Trophoblast cell (in vitro differentiated cells and primary cell): ENCODE results near the gene ZWILCH. TPM values are rescaled to one million over a fixed set of nuclear protein-coding genes. Genes with fewer than 3 reads are reported as not detected.
A peak's percentile ranks its signal among the peaks of the same experiment; 100 is the strongest.
"Not testable (repeated sequence)": the region's sequence is repeated elsewhere in the genome, so short reads cannot be mapped to it uniquely, and the experiment has no call there.

Source experiments
- DNase-seq, 2 donors: peaks; one replicate each; pipeline ENCODE4 v3.0.0-alpha.2; 2016
- H2AFZ ChIP-seq: 2 replicates; pipeline ENCODE4 v1.6.1; 2013; ENCODE audit warnings: low read length, moderate library complexity, mild to moderate bottlenecking; ENCODE audit not compliant: insufficient read depth, poor library complexity
- H2AK5ac ChIP-seq: 2 replicates; pipeline ENCODE4 v1.6.1; 2013; ENCODE audit warnings: mild to moderate bottlenecking, low read length
- H2BK120ac ChIP-seq: 2 replicates; pipeline ENCODE4 v1.6.1; 2013; ENCODE audit warnings: low read length, mild to moderate bottlenecking, moderate library complexity; ENCODE audit not compliant: insufficient read depth, poor library complexity
- H2BK12ac ChIP-seq: 2 replicates; pipeline ENCODE4 v1.6.1; 2013; ENCODE audit warnings: mild to moderate bottlenecking, low read length, moderate library complexity
- H2BK5ac ChIP-seq: 2 replicates; pipeline ENCODE4 v1.6.1; 2013; ENCODE audit warnings: low read length, low read depth, moderate library complexity, mild to moderate bottlenecking; ENCODE audit not compliant: poor library complexity
- H3K14ac ChIP-seq: 2 replicates; pipeline ENCODE4 v1.6.1; 2013; ENCODE audit warnings: mild to moderate bottlenecking, low read length
- H3K18ac ChIP-seq: 2 replicates; pipeline ENCODE4 v1.6.1; 2013; ENCODE audit warnings: mild to moderate bottlenecking, low read length
- H3K23ac ChIP-seq: 2 replicates; pipeline ENCODE4 v1.6.1; 2013; ENCODE audit warnings: low read length
- H3K27ac ChIP-seq: 2 replicates; pipeline ENCODE4 v1.5.1; 2013; ENCODE audit warnings: low read depth, mild to moderate bottlenecking, inconsistent platforms, low read length, moderate library complexity
- H3K27me3 ChIP-seq: 2 replicates; pipeline ENCODE4 v1.6.1; 2013; ENCODE audit warnings: inconsistent platforms, mild to moderate bottlenecking, low read length, moderate library complexity; ENCODE audit not compliant: insufficient read depth
- H3K36me3 ChIP-seq, 2 experiments: 1 replicate in 1 of 2; 2 replicates in 1 of 2; pipeline ENCODE4 v1.6.1; 2013; ENCODE audit warnings: low read length in 2 of 2, mild to moderate bottlenecking in 2 of 2, moderate library complexity in 1 of 2; ENCODE audit not compliant: insufficient read depth in 2 of 2, control insufficient read depth in 1 of 2
- H3K4ac ChIP-seq: 2 replicates; pipeline ENCODE4 v1.6.1; 2013; ENCODE audit warnings: low read depth, mild to moderate bottlenecking, low read length, moderate library complexity
- H3K4me1 ChIP-seq, 2 experiments: 1 replicate in 1 of 2; 2 replicates in 1 of 2; pipeline ENCODE4 v1.6.1; 2013; ENCODE audit warnings: low read length in 2 of 2, mild to moderate bottlenecking in 2 of 2, moderate library complexity in 1 of 2; ENCODE audit not compliant: insufficient read depth in 2 of 2, control insufficient read depth in 1 of 2
- H3K4me2 ChIP-seq: 2 replicates; pipeline ENCODE4 v1.6.1; 2013; ENCODE audit warnings: inconsistent platforms, mild to moderate bottlenecking, low read length, moderate library complexity
- H3K4me3 ChIP-seq: 2 replicates; pipeline ENCODE4 v1.5.1; 2013; ENCODE audit warnings: mild to moderate bottlenecking, low read depth, low read length, inconsistent platforms
- H3K79me1 ChIP-seq: one replicate; pipeline ENCODE4 v1.6.1; 2013; ENCODE audit warnings: low read length
- H3K79me2 ChIP-seq: 2 replicates; pipeline ENCODE4 v1.6.1; 2013; ENCODE audit warnings: low read length, mild to moderate bottlenecking; ENCODE audit not compliant: control insufficient read depth, insufficient read depth, poor library complexity
- H3K9ac ChIP-seq: 2 replicates; pipeline ENCODE4 v1.6.1; 2013; ENCODE audit warnings: mild to moderate bottlenecking, low read length
- H3K9me3 ChIP-seq: 2 replicates; pipeline ENCODE4 v1.6.1; 2013; ENCODE audit warnings: low read depth, mild to moderate bottlenecking, control low read depth, inconsistent platforms, low read length; ENCODE audit not compliant: insufficient read depth
- H4K12ac ChIP-seq: 2 replicates; pipeline ENCODE4 v1.6.1; 2013; ENCODE audit warnings: low read depth, mild to moderate bottlenecking, low read length, moderate library complexity
- H4K8ac ChIP-seq: 2 replicates; pipeline ENCODE4 v1.6.1; 2013; ENCODE audit warnings: low read depth, mild to moderate bottlenecking, low read length, moderate library complexity
- H4K91ac ChIP-seq: one replicate; pipeline ENCODE4 v1.6.1; 2013; ENCODE audit warnings: low read depth, mild to moderate bottlenecking, low read length, moderate library complexity
- WGBS: extraction: QIAGEN DNeasy Blood & Tissue Kit; methylation state at CpG from one replicate; pipeline ENCODE4 v1.1.7; 2013; ENCODE audit warnings: missing lambda C conversion rate; ENCODE audit not compliant: insufficient read length, insufficient coverage; ENCODE audit errors: extremely low coverage; 5-methylcytosine and 5-hydroxymethylcytosine counted together
- polyA plus RNA-seq: library from polyadenylated mRNA; stranded (reverse); fragments of 200-250 nt; gene quantifications from 2 replicates; pipeline ENCODE4 v1.2.3, GENCODE V29; 2013

ZWILCH gene
- 15.2 and 15.5 TPM in 2 replicates for polyA plus RNA-seq

GRCh38 chr15:66504563-66505429, at the start of gene ZWILCH, which contains the start of gene RPL4:
ZWILCH (plus strand) TSS chr15:66505326; CDS start chr15:66505339, 13 bp downstream.
RPL4 (minus strand) TSS chr15:66504855; CDS start chr15:66504790, 65 bp downstream.
- H3K14ac ChIP-seq = peak within 1 kb of the TSS; percentile 88
- peak within 1 kb of the TSS; percentile 79 for H4K8ac ChIP-seq
- H3K4me1 ChIP-seq = peaks cover 0 to 3% of the 10 kb centered on the region in 2 experiments
- peak within 1 kb of the TSS; percentile 90 for H3K27ac ChIP-seq
- peak within 1 kb of the TSS; percentile 97 for H3K4me3 ChIP-seq
- peaks cover 9% of the 10 kb centered on the region for H3K79me1 ChIP-seq
- peak within 1 kb of the TSS; percentile 96 for H4K12ac ChIP-seq
- peak within 1 kb of the TSS; percentile 50 for H2BK12ac ChIP-seq
- H3K79me2 ChIP-seq = peaks cover 15% of the 10 kb centered on the region
- peaks cover 13 to 25% of the 10 kb centered on the region in 2 experiments for H3K36me3 ChIP-seq
- peak within 1 kb of the TSS; percentile 100 for H3K9ac ChIP-seq
- H3K9me3 ChIP-seq = no peaks in the 10 kb centered on the region
- no CpG with 5 or more reads among the region's 46 CpGs for WGBS
- no peaks in the 10 kb centered on the region for H3K27me3 ChIP-seq
- peak within 1 kb of the TSS; percentile 93 for H2BK120ac ChIP-seq
- peak within 1 kb of the TSS; percentile 90 for H3K18ac ChIP-seq
- peak within 1 kb of the TSS; percentile 83 for H4K91ac ChIP-seq
- peak within 1 kb of the TSS; percentile 90 for H2AK5ac ChIP-seq
- H3K4me2 ChIP-seq = peak within 1 kb of the TSS; percentile 92
- peak within 1 kb of the TSS; percentile 92 for H3K4ac ChIP-seq
- H2BK5ac ChIP-seq = peak within 1 kb of the TSS; percentile 83
- peak within 1 kb of the TSS; percentile 80 for H3K23ac ChIP-seq
- peak within 1 kb of the TSS; percentile 99 for H2AFZ ChIP-seq
- DNase-seq = peak; percentile 78 to 92

DNA sequence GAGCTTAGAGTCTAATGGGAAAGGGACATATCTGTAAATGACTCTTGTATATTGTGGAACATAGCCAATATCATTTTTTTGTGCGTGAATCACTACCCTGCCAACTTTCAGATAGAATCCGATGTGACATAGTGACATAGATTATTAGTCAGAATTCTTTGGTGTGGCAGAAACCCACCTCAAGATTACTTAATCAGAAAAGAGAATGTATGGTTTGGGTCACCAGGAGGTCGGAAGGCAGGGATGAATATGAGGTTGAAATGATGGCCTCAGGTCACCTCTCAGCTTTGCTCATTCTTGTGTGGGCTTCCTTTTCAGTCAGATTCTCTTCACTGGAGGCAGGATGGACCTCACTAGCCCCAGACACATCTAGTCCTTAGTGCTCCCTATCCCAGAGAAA, 48.9 kb upstream of the ZWILCH start:
- DNase-seq = no peak
- Histone ChIP-seq H3K27ac (no peak overlapping the region), H4K12ac (no peak overlapping the region), H3K79me2 (no peaks in the 10 kb centered on the region), H3K4me2 (no peak overlapping the region), H3K9ac (no peak overlapping the region), H2BK120ac (no peak overlapping the region), H3K4me1 (peaks cover 7 to 10% of the 10 kb centered on the region in 2 experiments), H2BK5ac (no peak overlapping the region), H3K14ac (no peak overlapping the region), H3K18ac (no peak overlapping the region), H2AFZ (no peak overlapping the region), H4K91ac (no peak overlapping the region), H3K23ac (no peak overlapping the region), H3K4me3 (no peak overlapping the region), H3K27me3 (no peaks in the 10 kb centered on the region), H2BK12ac (no peak overlapping the region), H3K36me3 (peaks cover 2 to 7% of the 10 kb centered on the region in 2 experiments), H2AK5ac (no peak overlapping the region), H3K9me3 (no peaks in the 10 kb centered on the region), H4K8ac (no peak overlapping the region), H3K4ac (no peak overlapping the region), H3K79me1 (peaks cover 3% of the 10 kb centered on the region)
- no CpG with 5 or more reads among the region's 3 CpGs for WGBS

DNA sequence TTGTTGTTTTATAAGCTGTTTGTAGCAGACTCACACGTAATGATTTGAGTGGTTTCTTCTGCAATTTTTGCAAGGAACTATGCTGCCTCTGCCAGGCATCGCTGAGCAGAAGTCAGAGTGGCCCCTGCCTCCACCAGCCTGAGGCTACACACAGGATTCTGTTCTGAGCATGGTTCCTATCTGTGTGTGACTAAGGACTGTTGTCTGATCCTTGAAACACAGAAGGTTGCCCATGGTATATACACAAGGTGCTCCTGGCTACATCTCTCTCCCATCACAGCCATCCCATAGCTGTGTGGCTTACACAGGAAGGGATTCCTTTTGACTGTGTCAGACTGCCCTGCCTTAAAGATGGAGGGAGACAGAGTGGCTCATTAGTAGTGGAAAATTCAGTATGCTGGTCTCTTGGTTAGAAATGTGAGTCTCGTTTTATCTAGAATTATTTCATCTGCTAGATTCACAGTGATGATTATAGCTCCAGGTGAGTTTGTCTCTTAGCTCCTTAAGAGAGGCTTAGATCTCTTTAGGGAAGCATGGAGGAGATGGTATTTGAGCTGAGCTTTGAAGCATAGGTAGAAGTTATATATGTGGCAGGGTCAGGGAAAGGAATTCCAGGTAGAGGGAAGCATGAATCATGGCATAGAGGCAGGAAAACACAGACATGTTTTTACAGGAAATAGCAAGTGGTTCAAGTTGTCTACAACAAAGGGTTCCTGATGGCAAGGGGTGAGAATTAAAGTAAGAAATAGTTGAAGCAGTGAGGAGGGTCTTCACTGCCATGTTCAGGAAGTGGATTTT, 45.1 kb upstream of the ZWILCH start:
- H4K91ac ChIP-seq = no peak overlapping the region
- H3K79me2 ChIP-seq = no peaks in the 10 kb centered on the region
- H3K14ac ChIP-seq = no peak overlapping the region
- no peak overlapping the region for H2BK12ac ChIP-seq
- no peak overlapping the region for H2BK5ac ChIP-seq
- no peak overlapping the region for H2BK120ac ChIP-seq
- H2AFZ ChIP-seq = no peak overlapping the region
- H3K27ac ChIP-seq = peak overlapping the region; percentile 67
- H3K36me3 ChIP-seq = peaks cover 1 to 5% of the 10 kb centered on the region in 2 experiments
- DNase-seq = peak; percentile 86 to 91
- no peak overlapping the region for H3K9ac ChIP-seq
- H3K27me3 ChIP-seq = no peaks in the 10 kb centered on the region
- H4K12ac ChIP-seq = no peak overlapping the region
- H3K4me3 ChIP-seq = no peak overlapping the region
- peaks cover 7 to 10% of the 10 kb centered on the region in 2 experiments for H3K4me1 ChIP-seq
- H3K18ac ChIP-seq = no peak overlapping the region
- no peak overlapping the region for H3K4me2 ChIP-seq
- no peak overlapping the region for H3K23ac ChIP-seq
- H4K8ac ChIP-seq = no peak overlapping the region
- H3K9me3 ChIP-seq = peaks cover 1% of the 10 kb centered on the region
- peaks cover 3% of the 10 kb centered on the region for H3K79me1 ChIP-seq
- no peak overlapping the region for H3K4ac ChIP-seq
- no CpG with 5 or more reads among the region's 3 CpGs for WGBS
- H2AK5ac ChIP-seq = no peak overlapping the region

GRCh38 chr15:66461294-66461693, 43.8 kb upstream of the ZWILCH start:
- not testable (repeated sequence) for H3K23ac ChIP-seq, H3K27me3 ChIP-seq, H3K18ac ChIP-seq, H3K79me2 ChIP-seq, H2AK5ac ChIP-seq, DNase-seq, H3K9ac ChIP-seq, H3K27ac ChIP-seq, H3K79me1 ChIP-seq, H2BK5ac ChIP-seq, H2AFZ ChIP-seq, H3K4me3 ChIP-seq, H4K91ac ChIP-seq, H4K8ac ChIP-seq, H3K4ac ChIP-seq, H3K36me3 ChIP-seq, H4K12ac ChIP-seq, H2BK120ac ChIP-seq, H3K4me2 ChIP-seq, H2BK12ac ChIP-seq, H3K14ac ChIP-seq, H3K9me3 ChIP-seq
- WGBS = no CpG with 5 or more reads among the region's 6 CpGs
- H3K4me1 ChIP-seq = peaks cover 7 to 10% of the 10 kb centered on the region in 2 experiments
